K562 (cell line): ENCODE results near the gene PYGO2. TPM values are rescaled to one million over a fixed set of nuclear protein-coding genes. Genes with fewer than 3 reads are reported as not detected.
A peak's percentile ranks its signal among the peaks of the same experiment; 100 is the strongest.

ENCODE experiments used
- CCNT2 ChIP-seq: IDR thresholded peaks from 2 replicates; pipeline ENCODE4 v1.6.1; 2011; ENCODE audit warnings: borderline replicate concordance, low read depth, mild to moderate bottlenecking, moderate library complexity, mixed read lengths, low read length; ENCODE audit not compliant: insufficient read length; ENCODE audit errors: extremely low read depth
- ELF2 ChIP-seq: fragments of 250-450 bp; sonication (Bioruptor Pico); IDR thresholded peaks from 2 replicates; pipeline ENCODE4 v1.5.0; 2021; ENCODE audit warnings: mild to moderate bottlenecking
- HDAC2 ChIP-seq: fragments of 450-650 bp; IDR thresholded peaks from 2 replicates; pipeline ENCODE4 v1.6.1; 2016; ENCODE audit warnings: mild to moderate bottlenecking
- HMGXB4 ChIP-seq: sonication (generic); formaldehyde crosslinking; IDR thresholded peaks from 2 replicates; pipeline ENCODE4 v1.8.1; 2023; ENCODE audit warnings: mild to moderate bottlenecking, missing genetic modification reagents
- HNRNPL ChIP-seq: fragments of 200-400 bp; formaldehyde crosslinking; IDR thresholded peaks from 2 replicates; pipeline ENCODE4 v1.6.1; 2017; ENCODE audit warnings: low read depth, mild to moderate bottlenecking, low read length
- KDM4B ChIP-seq, 2 experiments: fragments of 450-650 bp in 1 of 2; sonication (generic) in 1 of 2; IDR thresholded peaks; 2 replicates each; pipeline ENCODE4 v1.6.1; 2016 to 2017; ENCODE audit warnings: borderline replicate concordance in 2 of 2, antibody characterized with exemption in 1 of 2, low read depth in 1 of 2, mild to moderate bottlenecking in 1 of 2
- NR2C1 ChIP-seq, 2 experiments: fragments of 450-650 bp; IDR thresholded peaks; 2 replicates each; pipeline ENCODE4 v1.6.1; 2017; ENCODE audit warnings: mild to moderate bottlenecking in 2 of 2, antibody characterized with exemption in 1 of 2, inconsistent platforms in 1 of 2, missing compliant biosample characterization in 1 of 2, missing genetic modification characterization in 1 of 2
- NUFIP1 ChIP-seq: fragments of 450-650 bp; IDR thresholded peaks from 2 replicates; pipeline ENCODE4 v1.6.1; 2018; ENCODE audit not compliant: partially characterized antibody
- PTBP1 ChIP-seq: fragments of 200-400 bp; formaldehyde crosslinking; IDR thresholded peaks from 2 replicates; pipeline ENCODE4 v1.6.1; 2017; ENCODE audit warnings: low read depth, low read length
- RBBP5 ChIP-seq: fragments of 200-600 bp; sonication (generic); IDR thresholded peaks from 2 replicates; pipeline ENCODE4 v1.6.1; 2012; ENCODE audit warnings: borderline replicate concordance, mild to moderate bottlenecking, low read length, control low read depth, inconsistent platforms; ENCODE audit not compliant: insufficient read depth, poor library complexity, severe bottlenecking
- SMARCA4 ChIP-seq: fragments of 450-650 bp; IDR thresholded peaks from 2 replicates; pipeline ENCODE4 v1.6.1; 2016
- SMARCB1 ChIP-seq: IDR thresholded peaks from 2 replicates; pipeline ENCODE4 v1.6.1; 2011; ENCODE audit warnings: improper control_type of control experiment, low read depth; ENCODE audit not compliant: insufficient read length
- TBL1XR1 ChIP-seq, 2 experiments: IDR thresholded peaks; 2 replicates each; pipeline ENCODE4 v1.6.1; 2012; ENCODE audit warnings: improper control_type of control experiment in 2 of 2, low read length in 2 of 2, mild to moderate bottlenecking in 1 of 2
- ZNF121 ChIP-seq: sonication (generic); formaldehyde crosslinking; conservative IDR thresholded peaks from 2 replicates; pipeline ENCODE4 v1.8.0; 2022; ENCODE audit warnings: missing genetic modification reagents
- ZNF212 ChIP-seq: fragments of 450-650 bp; formaldehyde crosslinking; IDR thresholded peaks from 2 replicates; pipeline ENCODE4 v1.4.0; 2020; ENCODE audit warnings: mild to moderate bottlenecking
- ZNF263 ChIP-seq: sonication (generic); formaldehyde crosslinking; IDR thresholded peaks from 2 replicates; pipeline ENCODE4 v1.8.0; 2022; ENCODE audit warnings: mild to moderate bottlenecking, missing genetic modification reagents, borderline replicate concordance
- polyA plus RNA-seq, 8 experiments: library from polyadenylated mRNA; depleted of rRNA in 4 of 8; stranded (reverse) in 5 of 8; unstranded in 3 of 8; fragments of >200 nt; fragmentation: Nextera tagmentation in 2 of 8; fragmentation: Illumina TruSeq in 1 of 8; extraction: Ambion mirVana in 2 of 8; extraction: Trizol in 1 of 8; gene quantifications; 2 replicates each; pipeline versions ENCODE4 v1.2.1 to v1.2.3, GENCODE V29; 2011 to 2014; ENCODE audit warnings: inconsistent platforms in 1 of 8, missing spikeins in 1 of 8
- total RNA-seq, 7 experiments: library from RNA; depleted of rRNA in 6 of 7; stranded (reverse); fragments of >200 nt in 6 of 7; fragmentation: Illumina TruSeq in 2 of 7; extraction: Trizol in 2 of 7; gene quantifications; 2 replicates each; pipeline versions ENCODE4 v1.2.1 to v1.2.3, GENCODE V29; 2011 to 2021; ENCODE audit warnings: low replicate concordance in 1 of 7
- TF ChIP-seq, protein P1 (sequence below): fragments of 250-450 bp; sonication (Bioruptor Pico); IDR thresholded peaks from 2 replicates; pipeline ENCODE4 v1.8.0; 2021; ENCODE audit warnings: moderate library complexity, mild to moderate bottlenecking, inconsistent platforms
- TF ChIP-seq, protein P2 (sequence below): fragments of 250-450 bp; sonication (Bioruptor Pico); IDR thresholded peaks from 2 replicates; pipeline ENCODE4 v1.5.0; 2020; ENCODE audit warnings: mild to moderate bottlenecking, borderline replicate concordance
- TF ChIP-seq, protein P3 (sequence below): conservative IDR thresholded peaks from 2 replicates; pipeline ENCODE4 v1.6.1; 2011; ENCODE audit warnings: low read depth, mild to moderate bottlenecking, low read length; ENCODE audit not compliant: control insufficient read depth

Gene PYGO2
- total and polyA plus RNA-seq, 9 of the 15 experiments (the other 6 are each of a cell fraction or from before 2014, with no cell fraction given): 8.3 to 36.2 (median 18.2) TPM

DNA sequence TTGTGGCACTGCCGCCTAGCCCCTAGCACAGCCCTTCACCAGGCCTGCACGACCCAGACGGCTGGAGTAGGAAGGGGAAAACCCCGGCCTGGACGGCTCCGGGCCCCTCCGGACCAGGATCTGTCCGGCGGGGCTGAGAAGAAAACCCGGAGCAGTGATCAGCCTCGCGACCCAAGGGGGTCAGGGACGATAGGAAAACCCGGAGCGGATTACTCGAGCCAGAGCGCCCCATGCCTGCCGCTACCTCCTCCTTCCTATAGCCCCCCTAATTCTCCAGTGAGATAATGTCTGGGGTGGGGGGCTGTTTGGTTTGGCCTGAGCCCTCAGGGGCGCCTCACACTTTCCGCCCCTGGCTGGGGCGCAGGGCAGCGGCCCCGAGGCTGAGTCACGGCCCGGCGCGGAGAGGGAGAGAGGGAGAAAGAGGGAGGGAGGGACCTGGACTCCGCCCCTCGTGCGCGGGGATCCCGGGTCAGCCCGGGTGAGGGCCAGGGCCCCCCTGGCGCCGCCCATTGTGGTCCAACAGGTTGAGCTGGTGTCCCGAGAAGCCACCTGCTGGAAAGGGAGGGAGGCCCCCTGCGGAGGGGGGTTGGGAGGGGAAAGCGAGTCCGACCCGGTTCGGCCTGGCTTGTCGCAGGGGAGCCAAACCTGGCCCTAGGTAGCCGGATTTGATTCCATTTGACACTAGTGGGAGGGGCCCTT, 39.3 kb upstream of the PYGO2 start (continued):
- TF ChIP-seq, protein P1, sequence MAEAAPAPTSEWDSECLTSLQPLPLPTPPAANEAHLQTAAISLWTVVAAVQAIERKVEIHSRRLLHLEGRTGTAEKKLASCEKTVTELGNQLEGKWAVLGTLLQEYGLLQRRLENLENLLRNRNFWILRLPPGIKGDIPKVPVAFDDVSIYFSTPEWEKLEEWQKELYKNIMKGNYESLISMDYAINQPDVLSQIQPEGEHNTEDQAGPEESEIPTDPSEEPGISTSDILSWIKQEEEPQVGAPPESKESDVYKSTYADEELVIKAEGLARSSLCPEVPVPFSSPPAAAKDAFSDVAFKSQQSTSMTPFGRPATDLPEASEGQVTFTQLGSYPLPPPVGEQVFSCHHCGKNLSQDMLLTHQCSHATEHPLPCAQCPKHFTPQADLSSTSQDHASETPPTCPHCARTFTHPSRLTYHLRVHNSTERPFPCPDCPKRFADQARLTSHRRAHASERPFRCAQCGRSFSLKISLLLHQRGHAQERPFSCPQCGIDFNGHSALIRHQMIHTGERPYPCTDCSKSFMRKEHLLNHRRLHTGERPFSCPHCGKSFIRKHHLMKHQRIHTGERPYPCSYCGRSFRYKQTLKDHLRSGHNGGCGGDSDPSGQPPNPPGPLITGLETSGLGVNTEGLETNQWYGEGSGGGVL (CRISPR knock-in tag): no peak
- TF ChIP-seq TBL1XR1 (IDR thresholded peaks at IDR 0.05; ENCODE audit: low read length in 2 of 2) (peak; percentile 45 to 56; a peak in 1 of 4 replicates), NUFIP1 (peak; percentile 96), SMARCB1 (no peak), CCNT2 (peak; percentile 78), HMGXB4 (no peak), KDM4B (IDR thresholded peaks at IDR 0.05; ENCODE audit: borderline replicate concordance in 2 of 2, low read depth in 1 of 2) (peak in 1 of 2 experiments; percentile 85; a peak in 2 of 4 replicates), ELF2 (CRISPR knock-in tag) (0 out of 2 replicates have a peak, but pooled peaks have one; percentile 12), ZNF212 (CRISPR knock-in tag) (peak; percentile 74; the same call in 1 of the 2 replicates), ZNF121 (CRISPR knock-in tag) (no peak), RBBP5 (peak; percentile 45), HDAC2 (peak; percentile 81), NR2C1 (IDR thresholded peaks at IDR 0.05) (peak; percentile 75), NR2C1 (tag; IDR thresholded peaks at IDR 0.05) (peak; percentile 69), SMARCA4 (peak; percentile 87), ZNF263 (CRISPR knock-in tag) (peak; percentile 62; the same call in 1 of the 2 replicates), HNRNPL (peak; percentile 73), PTBP1 (0 out of 2 replicates have a peak, but pooled peaks have one; percentile 44)
- TF ChIP-seq, protein P2, sequence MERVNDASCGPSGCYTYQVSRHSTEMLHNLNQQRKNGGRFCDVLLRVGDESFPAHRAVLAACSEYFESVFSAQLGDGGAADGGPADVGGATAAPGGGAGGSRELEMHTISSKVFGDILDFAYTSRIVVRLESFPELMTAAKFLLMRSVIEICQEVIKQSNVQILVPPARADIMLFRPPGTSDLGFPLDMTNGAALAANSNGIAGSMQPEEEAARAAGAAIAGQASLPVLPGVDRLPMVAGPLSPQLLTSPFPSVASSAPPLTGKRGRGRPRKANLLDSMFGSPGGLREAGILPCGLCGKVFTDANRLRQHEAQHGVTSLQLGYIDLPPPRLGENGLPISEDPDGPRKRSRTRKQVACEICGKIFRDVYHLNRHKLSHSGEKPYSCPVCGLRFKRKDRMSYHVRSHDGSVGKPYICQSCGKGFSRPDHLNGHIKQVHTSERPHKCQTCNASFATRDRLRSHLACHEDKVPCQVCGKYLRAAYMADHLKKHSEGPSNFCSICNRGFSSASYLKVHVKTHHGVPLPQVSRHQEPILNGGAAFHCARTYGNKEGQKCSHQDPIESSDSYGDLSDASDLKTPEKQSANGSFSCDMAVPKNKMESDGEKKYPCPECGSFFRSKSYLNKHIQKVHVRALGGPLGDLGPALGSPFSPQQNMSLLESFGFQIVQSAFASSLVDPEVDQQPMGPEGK (CRISPR knock-in tag): peak; percentile 63; the same call in 1 of the 2 replicates
- TF ChIP-seq, protein P3, sequence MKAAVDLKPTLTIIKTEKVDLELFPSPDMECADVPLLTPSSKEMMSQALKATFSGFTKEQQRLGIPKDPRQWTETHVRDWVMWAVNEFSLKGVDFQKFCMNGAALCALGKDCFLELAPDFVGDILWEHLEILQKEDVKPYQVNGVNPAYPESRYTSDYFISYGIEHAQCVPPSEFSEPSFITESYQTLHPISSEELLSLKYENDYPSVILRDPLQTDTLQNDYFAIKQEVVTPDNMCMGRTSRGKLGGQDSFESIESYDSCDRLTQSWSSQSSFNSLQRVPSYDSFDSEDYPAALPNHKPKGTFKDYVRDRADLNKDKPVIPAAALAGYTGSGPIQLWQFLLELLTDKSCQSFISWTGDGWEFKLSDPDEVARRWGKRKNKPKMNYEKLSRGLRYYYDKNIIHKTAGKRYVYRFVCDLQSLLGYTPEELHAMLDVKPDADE: peak; percentile 18; the same call in 1 of the 2 replicates
